ENCODE data around the gene ZNF700. TPM values are rescaled to one million over a fixed set of nuclear protein-coding genes. Genes with fewer than 3 reads are reported as not detected.
"Not testable (repeated sequence)": the region's sequence is repeated elsewhere in the genome, so short reads cannot be mapped to it uniquely, and the experiment has no call there.

Gene ZNF700
- total and polyA plus RNA-seq, 8 donors = 9.9 to 23.9 (median 19.8) TPM

- ATAC-seq = no peak
- no peak for DNase-seq
- intact Hi-C loops (cut with DNase I) = no loop called here
- Histone ChIP-seq H3K36me3 (peaks cover 0 to 18% of the 10 kb centered on the region in 2 donors), H3K27ac (no peak overlapping the region), H3K4me1 (no peaks in the 10 kb centered on the region), H3K27me3 (no peaks in the 10 kb centered on the region), H3K9me3 (peaks cover 0 to 33% of the 10 kb centered on the region in 2 donors), H3K4me3 (no peak overlapping the region)
- TF ChIP-seq, protein P1, sequence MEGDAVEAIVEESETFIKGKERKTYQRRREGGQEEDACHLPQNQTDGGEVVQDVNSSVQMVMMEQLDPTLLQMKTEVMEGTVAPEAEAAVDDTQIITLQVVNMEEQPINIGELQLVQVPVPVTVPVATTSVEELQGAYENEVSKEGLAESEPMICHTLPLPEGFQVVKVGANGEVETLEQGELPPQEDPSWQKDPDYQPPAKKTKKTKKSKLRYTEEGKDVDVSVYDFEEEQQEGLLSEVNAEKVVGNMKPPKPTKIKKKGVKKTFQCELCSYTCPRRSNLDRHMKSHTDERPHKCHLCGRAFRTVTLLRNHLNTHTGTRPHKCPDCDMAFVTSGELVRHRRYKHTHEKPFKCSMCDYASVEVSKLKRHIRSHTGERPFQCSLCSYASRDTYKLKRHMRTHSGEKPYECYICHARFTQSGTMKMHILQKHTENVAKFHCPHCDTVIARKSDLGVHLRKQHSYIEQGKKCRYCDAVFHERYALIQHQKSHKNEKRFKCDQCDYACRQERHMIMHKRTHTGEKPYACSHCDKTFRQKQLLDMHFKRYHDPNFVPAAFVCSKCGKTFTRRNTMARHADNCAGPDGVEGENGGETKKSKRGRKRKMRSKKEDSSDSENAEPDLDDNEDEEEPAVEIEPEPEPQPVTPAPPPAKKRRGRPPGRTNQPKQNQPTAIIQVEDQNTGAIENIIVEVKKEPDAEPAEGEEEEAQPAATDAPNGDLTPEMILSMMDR (IDR thresholded peaks at IDR 0.05) = no peak
Observed at GRCh38 chr19:11894851-11895250, 30.1 kb upstream of the ZNF700 start.

DNA sequence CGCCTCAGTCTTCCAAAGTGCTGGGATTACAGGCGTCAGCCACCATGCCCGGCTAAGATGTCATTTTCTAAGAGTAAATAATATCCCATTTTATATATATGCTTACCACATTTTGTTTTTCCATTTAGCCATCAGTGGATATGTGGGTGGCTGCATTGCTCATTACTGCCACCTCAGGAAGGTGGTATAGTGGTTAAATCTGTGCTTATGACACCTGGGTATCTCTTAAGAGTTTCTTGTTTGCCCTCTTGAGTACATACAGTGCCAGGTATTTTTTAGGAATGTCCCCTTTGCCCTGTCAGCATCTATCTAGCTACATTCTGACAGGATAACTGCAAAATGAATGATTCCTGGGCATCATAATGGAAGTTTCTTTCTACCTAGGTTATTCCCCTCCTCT, 22.7 kb upstream of the ZNF700 start:
- intact Hi-C loops (cut with DNase I) = no loop called here
- H3K9me3 ChIP-seq = peaks cover 9 to 93% of the 10 kb centered on the region in 2 donors
- DNase-seq = no peak

GRCh38 chr19:11905928-11906327, 19.0 kb upstream of the ZNF700 start:
- no peak for DNase-seq
- intact Hi-C loops (cut with DNase I) = no loop called here
- TF ChIP-seq, protein P1 (IDR thresholded peaks at IDR 0.05) = no peak
- H3K9me3 ChIP-seq = peaks cover 9 to 97% of the 10 kb centered on the region in 2 donors
- H3K4me1 ChIP-seq = no peaks in the 10 kb centered on the region
- H3K27me3 ChIP-seq = no peaks in the 10 kb centered on the region
- no peak overlapping the region for H3K27ac ChIP-seq
- H3K4me3 ChIP-seq = no peak overlapping the region
- ATAC-seq = no peak
- H3K36me3 ChIP-seq = peaks cover 0 to 52% of the 10 kb centered on the region in 2 donors

More for the DNA sequence above, 22.7 kb upstream of the ZNF700 start:
- TF ChIP-seq, protein P1 (IDR thresholded peaks at IDR 0.05) = no peak
- Histone ChIP-seq H3K27ac (no peak overlapping the region), H3K36me3 (peaks cover 0 to 65% of the 10 kb centered on the region in 2 donors), H3K4me3 (no peak overlapping the region), H3K27me3 (no peaks in the 10 kb centered on the region), H3K4me1 (no peaks in the 10 kb centered on the region)
- no peak for ATAC-seq

- H3K27me3 ChIP-seq; H3K4me3 ChIP-seq; H3K27ac ChIP-seq; intact Hi-C loops (cut with DNase I); H3K36me3 ChIP-seq; DNase-seq; H3K4me1 ChIP-seq; ATAC-seq: not testable (repeated sequence)
- H3K9me3 ChIP-seq = peaks cover 0 to 90% of the 10 kb centered on the region in 2 donors
Observed at GRCh38 chr19:11911937-11912336, 13.0 kb upstream of the ZNF700 start.

DNA sequence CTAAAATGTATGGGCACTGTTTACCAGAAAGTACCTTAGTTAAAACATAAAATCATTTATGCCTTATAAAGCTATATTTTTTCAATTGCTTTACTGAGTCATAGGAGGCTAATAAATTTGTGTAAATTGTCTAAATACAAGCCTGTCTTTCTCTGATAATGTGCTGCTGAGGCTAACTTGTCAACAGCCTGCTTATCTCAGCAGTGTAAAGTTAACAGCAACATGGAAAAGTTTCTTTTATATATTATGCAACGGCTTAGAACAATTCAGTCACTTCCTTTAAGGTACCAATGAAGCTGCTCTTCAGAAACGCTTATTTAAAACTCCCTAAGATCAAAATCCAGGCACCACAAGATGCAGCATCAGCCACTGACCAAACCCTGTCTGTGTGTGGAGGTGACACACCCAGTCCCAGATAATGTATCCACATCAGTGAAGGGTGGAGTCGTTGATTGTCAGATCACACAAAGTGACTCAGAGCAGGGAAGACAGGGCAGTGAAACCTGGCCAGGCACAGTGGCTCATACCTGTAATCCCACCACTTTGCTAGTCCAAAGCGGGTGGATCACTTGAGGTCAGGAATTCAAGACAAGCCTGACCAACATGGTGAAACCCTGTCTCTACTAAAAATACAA, 10.4 kb upstream of the ZNF700 start:
- H3K36me3 ChIP-seq; DNase-seq; intact Hi-C loops (cut with DNase I); H3K27me3 ChIP-seq; H3K4me3 ChIP-seq; H3K4me1 ChIP-seq; ATAC-seq; H3K27ac ChIP-seq: not testable (repeated sequence)
- H3K9me3 ChIP-seq = peaks cover 0 to 64% of the 10 kb centered on the region in 2 donors

DNA sequence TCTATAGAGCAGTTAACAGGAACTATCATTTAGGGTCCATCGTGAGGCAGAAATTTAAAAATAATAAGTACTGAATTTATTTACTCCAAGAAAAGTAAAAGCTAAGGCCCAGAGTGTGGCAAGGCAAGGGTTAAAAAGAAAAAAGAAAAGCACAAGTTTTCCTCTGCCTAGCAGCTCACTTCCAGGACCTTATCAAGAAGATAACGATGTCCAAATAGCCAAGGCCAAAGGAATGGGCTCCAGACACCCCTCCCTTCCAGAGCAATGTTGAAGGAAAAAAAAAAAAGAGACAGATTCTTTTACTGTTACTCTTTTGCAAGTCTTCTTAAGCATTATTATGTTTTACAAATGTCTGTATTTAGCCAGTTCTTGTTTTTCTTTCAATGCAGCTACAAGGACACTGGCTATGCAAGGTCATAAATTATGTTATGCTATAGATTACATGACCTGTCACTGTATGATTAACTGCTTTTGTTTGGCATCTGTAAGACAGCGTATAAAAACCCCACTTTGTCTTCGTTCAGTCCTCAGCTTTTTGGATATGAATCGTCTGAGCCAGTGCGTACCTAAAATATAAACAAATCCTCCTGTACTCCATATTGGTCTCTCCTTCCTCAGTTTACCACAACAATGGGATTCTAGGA, 2.9 kb upstream of the ZNF700 start:
- no peak for ATAC-seq
- H3K27me3 ChIP-seq = no peaks in the 10 kb centered on the region
- intact Hi-C loops (cut with DNase I) = no loop called here
- no peak overlapping the region for H3K4me3 ChIP-seq
- H3K27ac ChIP-seq = no peak overlapping the region
- H3K36me3 ChIP-seq = no peaks in the 10 kb centered on the region
- no peaks in the 10 kb centered on the region for H3K9me3 ChIP-seq
- DNase-seq = no peak
- TF ChIP-seq, protein P1 (IDR thresholded peaks at IDR 0.05) = no peak
- H3K4me1 ChIP-seq = peaks cover 13 to 19% of the 10 kb centered on the region in 2 donors

- ATAC-seq; H3K9me3 ChIP-seq; DNase-seq; H3K27me3 ChIP-seq; intact Hi-C loops (cut with DNase I); H3K36me3 ChIP-seq: not testable (repeated sequence)
- H3K27ac ChIP-seq = peak overlapping the region; percentile 95 to 98
- peak overlapping the region; percentile 95 to 96 for H3K4me3 ChIP-seq
- peaks cover 13 to 23% of the 10 kb centered on the region in 2 donors for H3K4me1 ChIP-seq
Observed at GRCh38 chr19:11925651-11926187, 812 bp downstream of the ZNF700 start.
